Stomach (tissue), 4 donors: ENCODE measurements around the gene CEP78.
"Not testable (repeated sequence)": the region's sequence is repeated elsewhere in the genome, so short reads cannot be mapped to it uniquely, and the experiment has no call there.

Experiments used
- CTCF ChIP-seq, 7 experiments: fragments of 450-650 bp in 4 of 7; fragments of 200-600 bp in 3 of 7; sonication (generic) in 3 of 7; IDR thresholded peaks; one replicate each; pipeline ENCODE4 v1.5.1; 2016 to 2019; ENCODE audit warnings: antibody characterized with exemption in 7 of 7, control low read depth in 2 of 7, mild to moderate bottlenecking in 1 of 7
- POLR2A ChIP-seq, 4 donors: fragments of 450-650 bp; IDR thresholded peaks; one replicate each; pipeline ENCODE4 v1.6.1; 2016; ENCODE audit warnings: antibody characterized with exemption in 4 of 4, control low read depth in 2 of 4, mild to moderate bottlenecking in 1 of 4, moderate library complexity in 1 of 4

GRCh38 chr9:78221841-78222240 lies 14.0 kb upstream of the CEP78 start:
- not testable (repeated sequence) for TF ChIP-seq POLR2A, CTCF (IDR thresholded peaks at IDR 0.05)
